HG02981 (cell line): Measurements from ENCODE around the gene MDFIC.
A peak's percentile ranks its signal among the peaks of the same experiment; 100 is the strongest.

Source experiments
- ATAC-seq: cut with Tn5 transposase; IDR thresholded peaks from one replicate; pipeline ENCODE4 v1.9.1; 2021; ENCODE audit warnings: mild to moderate bottlenecking, moderate library complexity; ENCODE audit not compliant: unreplicated experiment

The MDFIC gene

GRCh38 chr7:114944745-114945625, 23.1 kb downstream of the MDFIC start:
- no peak for ATAC-seq

- no peak for ATAC-seq
Observed at GRCh38 chr7:114949231-114949630, 27.3 kb downstream of the MDFIC start.

GRCh38 chr7:114952296-114952695, 30.4 kb downstream of the MDFIC start:
- no peak for ATAC-seq

GRCh38 chr7:114953724-114954123, 31.8 kb downstream of the MDFIC start:
- no peak for ATAC-seq

- ATAC-seq, result peak; percentile 63
Observed at GRCh38 chr7:114956702-114957101, 34.8 kb downstream of the MDFIC start.

- ATAC-seq, result no peak
Observed at GRCh38 chr7:114957444-114957843, 35.5 kb downstream of the MDFIC start.

- peak; percentile 73 for ATAC-seq
Observed at GRCh38 chr7:114959931-114960330, 38.0 kb downstream of the MDFIC start.

GRCh38 chr7:114962441-114962840, 40.5 kb downstream of the MDFIC start:
- ATAC-seq, result no peak

GRCh38 chr7:114966156-114966555, 44.3 kb downstream of the MDFIC start:
- ATAC-seq, result no peak

GRCh38 chr7:114969096-114969495, 47.2 kb downstream of the MDFIC start:
- ATAC-seq, result no peak

GRCh38 chr7:114970308-114970707, 48.4 kb downstream of the MDFIC start:
- ATAC-seq, result no peak

GRCh38 chr7:114970732-114971131, 48.8 kb downstream of the MDFIC start:
- no peak for ATAC-seq

- no peak for ATAC-seq
Observed at GRCh38 chr7:114972567-114972966, 50.7 kb downstream of the MDFIC start.

GRCh38 chr7:114973147-114973546, 51.3 kb downstream of the MDFIC start:
- no peak for ATAC-seq

GRCh38 chr7:114975401-114975800, 53.5 kb downstream of the MDFIC start:
- ATAC-seq, result no peak

GRCh38 chr7:114976666-114977065, 54.8 kb downstream of the MDFIC start:
- ATAC-seq, result no peak

- ATAC-seq, result no peak
Observed at GRCh38 chr7:114977277-114977676, 55.4 kb downstream of the MDFIC start.

GRCh38 chr7:114979388-114979787, 57.5 kb downstream of the MDFIC start:
- no peak for ATAC-seq

GRCh38 chr7:114979803-114980507, 58.1 kb downstream of the MDFIC start:
- ATAC-seq, result no peak

- no peak for ATAC-seq
Observed at GRCh38 chr7:114981323-114981722, 59.4 kb downstream of the MDFIC start.

- ATAC-seq, result no peak
Observed at GRCh38 chr7:114985116-114985715, 63.3 kb downstream of the MDFIC start.
